ENCODE results near the gene AAK1. TPM values are rescaled to one million over a fixed set of nuclear protein-coding genes. Genes with fewer than 3 reads are reported as not detected.

Gene AAK1
- total RNA-seq, 1 experiment from 2014 or later: 30.6 TPM

GRCh38 chr2:69638630-69639029 lies 4.9 kb downstream of the AAK1 start:
- no peak overlapping the region for H4K5ac ChIP-seq (ENCODE audit: insufficient read length, low read depth, low read length)
- H2BK20ac ChIP-seq (ENCODE audit: low read depth, low read length, poor library complexity, severe bottlenecking): no peak overlapping the region
- H3K9me3 ChIP-seq (ENCODE audit: control insufficient read depth, low read depth, low read length): no peaks in the 10 kb centered on the region
- no peak overlapping the region for H2BK5ac ChIP-seq (ENCODE audit: insufficient read length, low read length)
- no peak overlapping the region for H4K8ac ChIP-seq (replicated peaks; ENCODE audit: insufficient read length, low read depth, low read length)
- H3K79me2 ChIP-seq (ENCODE audit: insufficient read depth, low read length): peaks cover 10% of the 10 kb centered on the region; the same call in 1 of the 2 replicates
- no peak overlapping the region for H3K9ac ChIP-seq (ENCODE audit: extremely low read depth, insufficient read length, low read length)
- H3T11ph ChIP-seq (ENCODE audit: low read length): no peak overlapping the region
- no peak overlapping the region for H2BK15ac ChIP-seq (ENCODE audit: low read depth, low read length)
- no peak overlapping the region for H2AK5ac ChIP-seq (ENCODE audit: insufficient read length, low read length)
- peaks cover 38 to 44% of the 10 kb centered on the region in 2 experiments for H3K4me1 Mint-ChIP-seq
- no peak overlapping the region for H3K23ac ChIP-seq (ENCODE audit: insufficient read length, low read depth, low read length)
- peaks cover 12% of the 10 kb centered on the region for H3K23me2 ChIP-seq (ENCODE audit: insufficient read length, low read depth, low read length, poor library complexity, severe bottlenecking)
- no peaks in the 10 kb centered on the region; the same call in none of the 2 replicates for H3K4me1 ChIP-seq (ENCODE audit: insufficient read depth, low read length)
- no peak overlapping the region for H3K27ac ChIP-seq (ENCODE audit: insufficient read length, low read depth, low read length)
- no peak overlapping the region for H3K18ac ChIP-seq (ENCODE audit: insufficient read length, low read depth, low read length)
- H3K56ac ChIP-seq (ENCODE audit: insufficient read length, low read depth, low read length): no peak overlapping the region
- H4K91ac ChIP-seq (ENCODE audit: insufficient read length, low read depth, low read length): no peak overlapping the region
- no peaks in the 10 kb centered on the region for H3K27me3 Mint-ChIP-seq (ENCODE audit: low read depth)
- no peak overlapping the region for H3K4me3 Mint-ChIP-seq
- TF ChIP-seq CTCF (conservative IDR thresholded peaks at IDR 0.05): no peak
- no peak overlapping the region for H3K4me2 ChIP-seq (ENCODE audit: insufficient read depth, insufficient read length, low read length)
- peaks cover 0 to 5% (median 0%) of the 10 kb centered on the region in 3 experiments; a peak in 3 of 7 replicates for H3K36me3 Mint-ChIP-seq (ENCODE audit: insufficient read depth in 1 of 3, low read depth in 3 of 3)
- H2BK12ac ChIP-seq (ENCODE audit: insufficient read length, low read depth, low read length): no peak overlapping the region
- H2BK120ac ChIP-seq (ENCODE audit: low read depth, low read length, poor library complexity, severe bottlenecking): no peak overlapping the region
- H3K79me1 ChIP-seq (ENCODE audit: insufficient read depth, low read depth, low read length, poor library complexity, severe bottlenecking): peaks cover 6% of the 10 kb centered on the region
- H3K14ac ChIP-seq (ENCODE audit: insufficient read depth, low read length): no peak overlapping the region
- H2AFZ ChIP-seq (ENCODE audit: low read length): no peak overlapping the region
- no peaks in the 10 kb centered on the region for H3K9me3 Mint-ChIP-seq
- H3K27ac Mint-ChIP-seq: peak overlapping the region in 1 of 3 experiments; percentile 23; a peak in 1 of 7 replicates
- DNase-seq: no peak
- no peaks in the 10 kb centered on the region for H4K20me1 ChIP-seq (ENCODE audit: control insufficient read depth, insufficient read depth, insufficient read length)
- no CpG with 5 or more reads among the region's 3 CpGs for WGBS (ENCODE audit: extremely low coverage, insufficient read length, low lambda C conversion rate)
- no peak overlapping the region for H3K4ac ChIP-seq (ENCODE audit: low read depth, low read length)
- H3K27me3 ChIP-seq (ENCODE audit: insufficient read depth, low read length): no peaks in the 10 kb centered on the region
